Measurements from ENCODE around the gene ENTPD6.
"Not testable (repeated sequence)": the region's sequence is repeated elsewhere in the genome, so short reads cannot be mapped to it uniquely, and the experiment has no call there.

ENTPD6 gene

DNA sequence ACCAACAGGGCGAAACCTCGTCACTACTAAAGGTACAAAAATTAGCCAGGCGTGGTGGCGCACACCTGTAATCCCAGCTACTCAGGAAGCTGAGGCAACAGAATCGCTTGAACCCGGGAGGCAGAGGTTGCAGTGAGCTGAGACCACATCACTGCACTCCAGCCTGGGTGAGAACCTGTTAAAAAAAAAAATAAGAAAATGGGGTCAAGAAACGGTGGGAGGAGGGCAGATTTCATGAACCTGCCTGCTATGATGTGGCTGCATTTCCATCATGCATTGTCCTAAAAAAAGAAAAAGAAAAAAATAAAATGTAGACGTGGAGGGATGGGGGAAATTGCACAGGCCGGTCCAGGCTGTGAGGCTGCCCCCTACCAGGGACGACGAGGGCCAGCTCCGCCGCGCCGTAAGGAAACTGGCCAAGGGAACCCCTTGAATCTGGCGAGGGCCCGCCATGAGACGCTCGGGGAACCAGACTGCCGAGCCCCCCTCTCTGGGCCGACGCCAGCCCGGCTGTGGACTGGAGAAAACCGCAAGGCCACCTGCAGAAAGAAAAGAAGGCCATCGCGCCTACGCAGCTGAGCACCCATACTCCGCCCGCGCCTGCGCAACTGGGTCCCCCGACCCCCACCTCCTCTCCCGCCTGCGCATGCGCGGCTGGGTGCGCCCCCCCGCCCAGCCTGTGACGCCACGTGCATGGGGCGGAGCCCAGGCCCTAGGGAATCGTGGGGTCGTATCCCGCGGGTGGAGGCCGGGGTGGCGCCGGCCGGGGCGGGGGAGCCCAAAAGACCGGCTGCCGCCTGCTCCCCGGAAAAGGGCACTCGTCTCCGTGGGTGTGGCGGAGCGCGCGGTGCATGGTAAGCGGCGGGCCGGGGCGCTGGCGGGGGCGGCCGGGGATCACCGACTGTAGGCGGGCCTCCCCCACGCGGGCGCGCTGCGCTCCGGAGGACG is at the start of gene ENTPD6:
ENTPD6 (plus strand) TSS at position 699 of the 948 bp plus-strand sequence. CDS start 10,825 bp downstream, outside the sequence.
- DNase-seq, result peak; percentile 67 to 77

DNA sequence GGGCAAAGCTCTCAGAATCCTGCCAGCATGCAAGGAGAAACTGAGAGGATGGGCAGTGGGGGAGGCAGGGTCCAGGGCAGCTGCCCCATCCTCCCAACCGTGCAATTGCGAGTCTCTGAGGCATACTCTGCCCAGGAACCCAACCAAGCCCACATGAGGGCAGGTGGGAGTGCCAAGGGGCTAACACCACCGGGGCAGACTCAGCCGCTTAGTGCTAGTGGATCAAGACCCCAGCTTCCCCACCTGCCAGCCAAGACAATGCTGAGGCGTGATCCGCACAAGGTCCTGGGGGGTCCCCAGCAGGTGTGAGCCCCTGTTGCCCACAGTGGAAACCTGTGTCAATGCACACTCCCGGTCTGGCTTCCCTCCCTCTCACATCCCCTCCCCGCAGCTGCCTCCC is 48.5 kb upstream of the ENTPD6 start:
- DNase-seq, result no peak

DNA sequence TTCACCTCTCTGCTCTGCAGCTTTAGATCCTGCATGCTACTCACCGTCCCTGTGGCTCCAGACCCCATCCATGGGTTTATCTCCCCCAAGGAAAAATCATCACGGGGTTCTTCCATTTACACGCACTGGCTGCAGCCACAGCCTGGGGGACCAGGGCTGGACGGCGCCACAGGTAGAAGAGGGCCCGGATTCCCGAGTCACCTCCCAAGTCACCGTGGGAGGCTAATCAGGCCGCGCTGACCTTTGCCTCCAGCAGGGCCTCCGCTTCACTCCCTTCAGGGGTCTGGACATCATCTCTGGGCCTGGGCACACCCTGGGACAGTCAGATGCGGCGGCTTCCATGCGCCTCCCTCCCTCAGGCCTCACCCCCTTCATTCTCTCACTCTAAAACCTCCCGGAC is 47.8 kb upstream of the ENTPD6 start:
- DNase-seq, result no peak

DNA sequence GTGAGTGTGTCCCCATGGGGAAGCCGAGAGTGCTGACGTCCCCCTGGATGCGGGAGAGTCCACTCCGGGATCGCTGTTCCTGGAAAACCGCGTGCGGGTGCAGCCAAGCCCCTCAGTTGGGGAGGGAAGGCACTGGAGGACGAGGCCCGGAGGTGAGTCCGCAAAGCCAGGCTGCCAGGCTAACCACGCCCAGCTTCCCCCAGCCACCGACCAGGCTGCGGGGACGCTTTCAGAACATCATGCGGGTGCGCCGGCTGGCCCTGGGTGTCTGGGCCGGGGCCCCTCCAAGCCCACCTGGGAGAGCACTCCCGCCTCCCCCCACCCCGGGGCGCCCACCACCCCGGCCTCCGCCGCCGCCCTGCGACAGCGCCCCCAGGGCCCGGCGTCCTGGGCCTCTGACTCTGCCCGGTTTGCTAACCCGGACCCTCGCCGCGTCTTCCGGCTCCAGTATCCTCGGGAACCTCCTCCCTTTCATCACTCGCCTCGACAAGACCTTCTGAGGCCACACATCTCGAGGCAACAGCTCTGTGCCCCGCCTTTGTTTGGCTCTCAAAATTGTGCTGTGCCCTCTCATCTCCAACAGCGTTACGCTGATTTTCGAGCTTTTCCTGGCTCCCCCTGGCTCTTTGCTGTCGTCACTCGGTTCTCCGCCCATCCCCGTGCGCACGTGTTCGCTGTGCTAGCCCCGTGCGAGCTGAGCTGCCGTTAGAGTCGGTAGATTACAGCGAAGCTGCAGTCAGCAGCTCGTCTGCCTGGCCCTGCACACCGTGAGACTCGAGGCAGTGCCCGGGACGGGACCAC is 47.1 kb upstream of the ENTPD6 start:
- no peak for DNase-seq

DNA sequence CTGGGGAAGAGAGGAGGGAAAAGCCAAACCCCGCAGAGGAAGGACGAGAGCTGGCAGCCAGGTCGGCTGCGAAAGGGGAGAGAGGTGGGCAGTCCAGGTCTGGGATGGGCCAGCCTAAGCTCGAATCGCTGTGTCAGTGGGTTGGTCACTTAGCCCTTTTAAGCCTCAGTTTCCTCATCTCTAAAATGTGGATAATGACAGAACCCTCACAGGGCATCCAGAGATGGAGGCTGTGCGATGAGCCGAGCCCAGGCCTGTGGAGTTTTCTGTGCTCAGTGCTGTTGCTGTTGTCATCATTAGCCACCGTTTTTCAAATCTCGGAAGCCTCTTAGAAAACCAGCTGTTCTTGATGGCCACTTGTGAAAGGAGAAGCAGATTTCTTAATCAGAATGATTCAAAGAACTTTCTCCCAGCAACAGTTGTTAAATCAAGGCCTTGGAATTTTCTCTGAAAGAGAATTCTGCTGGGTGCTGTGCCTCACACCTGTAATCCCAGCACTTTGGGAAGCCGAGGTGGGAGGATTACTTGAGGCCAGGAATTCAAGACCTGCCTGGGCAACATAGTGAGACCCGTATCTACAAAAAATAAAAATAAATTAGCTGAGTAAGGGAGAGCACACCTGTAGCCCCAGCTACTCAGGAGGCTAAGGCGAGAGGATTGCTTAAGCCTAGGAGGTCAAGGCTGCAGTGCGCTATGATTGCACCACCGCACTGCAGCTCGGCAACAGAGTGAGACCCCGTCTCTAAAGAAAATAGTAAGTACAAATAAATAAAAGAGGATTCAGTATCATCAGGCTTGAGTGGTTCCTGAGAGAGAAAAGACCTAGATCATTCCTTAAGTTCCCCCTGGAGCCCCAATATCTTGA is 46.3 kb upstream of the ENTPD6 start:
- DNase-seq, result no peak

DNA sequence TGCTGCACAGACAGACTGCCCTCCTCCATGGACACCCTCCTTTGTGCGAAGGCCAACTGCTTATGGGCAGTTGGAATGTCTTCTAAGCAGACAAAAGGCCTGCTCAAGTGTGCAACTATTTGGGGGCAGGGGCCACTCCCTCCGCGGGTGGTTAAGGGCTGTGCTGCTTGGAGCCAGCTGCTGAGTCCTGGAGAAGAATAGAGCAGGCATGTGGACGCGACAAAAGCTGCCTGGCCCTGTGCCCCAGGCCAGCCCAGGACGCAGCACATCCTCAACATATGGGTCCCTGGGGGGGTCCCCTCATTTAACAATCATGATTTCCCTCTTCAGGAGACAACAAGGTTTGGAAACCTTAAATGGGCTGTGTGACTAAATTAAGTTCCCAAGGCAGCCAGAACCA is 45.5 kb upstream of the ENTPD6 start:
- DNase-seq, result no peak

DNA sequence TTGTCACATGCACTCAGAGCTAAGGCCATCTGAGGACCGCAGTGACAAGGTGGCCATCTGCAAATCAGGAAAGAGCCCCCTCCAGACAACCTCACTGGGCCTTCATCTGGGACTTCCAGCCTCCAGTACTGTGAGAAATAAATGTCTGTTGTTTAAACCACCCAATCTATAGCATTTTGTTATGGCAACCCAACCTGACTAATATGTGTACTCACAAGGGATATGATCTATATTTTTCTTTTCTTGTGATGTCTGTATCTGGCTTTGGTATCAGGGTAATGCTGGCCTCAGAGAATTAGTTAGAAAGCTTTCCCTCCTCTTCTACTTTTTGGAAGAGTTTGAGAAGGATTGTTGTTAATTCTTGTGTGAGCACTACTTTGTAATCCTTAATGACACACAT is 37.5 kb upstream of the ENTPD6 start:
- DNase-seq, result no peak

DNA sequence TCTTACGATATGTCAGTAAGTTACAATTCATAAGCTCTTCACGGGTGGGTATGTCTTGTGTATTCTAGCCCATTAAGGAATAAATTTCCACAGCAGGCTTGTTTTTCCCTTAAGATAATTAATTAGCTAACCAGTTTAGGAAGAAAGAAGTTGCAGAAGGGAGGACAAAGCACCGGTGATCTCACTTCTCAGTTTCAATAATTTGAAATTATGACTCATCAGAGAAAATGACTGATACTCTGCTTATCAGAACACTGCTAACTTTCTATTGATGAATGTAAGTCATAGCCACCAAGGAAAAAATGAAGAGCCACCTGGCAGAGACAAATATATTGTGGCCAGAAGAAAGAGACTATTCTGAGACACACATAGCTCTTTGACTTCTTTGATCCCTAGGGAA is 35.0 kb upstream of the ENTPD6 start:
- no peak for DNase-seq

DNA sequence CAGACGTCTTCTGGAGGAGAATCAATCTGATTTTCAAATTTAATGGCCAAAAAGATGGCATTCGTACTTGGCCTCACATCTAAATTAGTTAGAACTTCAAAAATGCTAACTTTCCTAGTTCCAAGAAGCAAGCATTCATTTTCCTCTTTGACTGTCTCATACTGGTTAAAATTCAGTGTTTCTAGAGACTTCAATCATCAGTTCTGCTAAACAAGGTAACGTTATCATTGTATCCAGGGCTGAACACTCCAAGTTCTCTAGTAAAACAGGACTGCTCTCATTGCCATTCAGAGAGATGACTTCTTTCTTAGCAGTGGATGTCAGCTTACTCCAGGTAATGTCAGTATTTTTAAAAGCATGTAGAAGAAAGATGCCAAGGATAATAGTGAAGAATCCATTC is 34.6 kb upstream of the ENTPD6 start:
- no peak for DNase-seq

DNA sequence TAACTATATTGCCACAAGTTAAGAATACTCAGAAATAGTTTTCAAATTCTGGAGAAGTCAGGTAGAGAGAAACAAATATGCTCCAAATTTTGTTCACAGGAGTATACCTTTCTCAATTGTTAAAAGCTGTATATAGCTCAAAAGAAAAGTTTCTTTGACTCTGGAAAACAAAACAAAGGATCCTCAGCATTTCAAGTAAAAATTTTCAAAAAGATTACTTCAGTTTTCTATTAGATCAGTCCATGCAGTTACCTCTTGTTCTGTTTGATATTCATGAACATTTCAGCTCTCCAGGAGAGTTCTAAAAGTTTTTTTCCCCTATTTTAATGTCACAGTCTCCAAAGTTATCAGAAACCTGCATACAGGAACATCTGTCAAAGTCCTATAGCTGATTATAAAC is 30.4 kb upstream of the ENTPD6 start:
- no peak for DNase-seq

DNA sequence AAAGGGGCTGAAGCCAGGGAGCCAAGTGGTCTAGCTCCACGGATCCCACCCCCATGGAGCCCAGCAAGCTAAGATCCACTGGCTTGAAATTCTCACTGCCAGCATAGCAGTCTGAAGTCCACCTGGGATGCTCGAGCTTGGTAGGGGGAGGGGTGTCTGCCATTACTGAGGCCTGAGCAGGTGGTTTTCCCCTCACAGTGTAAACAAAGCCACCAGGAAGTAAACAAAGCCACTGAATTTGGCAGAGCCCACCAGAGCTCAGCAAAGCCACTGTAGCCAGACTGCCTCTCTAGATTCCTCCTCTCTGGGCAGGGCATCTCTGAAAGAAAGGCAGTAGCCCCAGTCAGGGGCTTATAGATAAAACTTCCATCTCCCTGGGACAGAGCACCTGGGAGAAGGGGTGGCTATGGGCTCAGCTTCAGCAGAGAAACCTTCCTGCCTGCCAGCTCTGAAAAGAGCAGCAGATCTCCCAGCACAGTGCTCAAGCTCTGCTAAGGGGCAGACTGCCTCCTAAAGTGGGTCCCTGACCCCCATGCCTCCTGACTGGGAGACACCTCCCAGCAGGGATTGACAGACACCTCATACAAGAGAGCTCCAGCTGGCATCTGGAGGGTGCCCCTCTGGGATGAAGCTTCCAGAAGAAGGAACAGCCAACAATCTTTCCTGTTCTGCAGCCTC is 29.3 kb upstream of the ENTPD6 start:
- DNase-seq, result not testable (repeated sequence)

DNA sequence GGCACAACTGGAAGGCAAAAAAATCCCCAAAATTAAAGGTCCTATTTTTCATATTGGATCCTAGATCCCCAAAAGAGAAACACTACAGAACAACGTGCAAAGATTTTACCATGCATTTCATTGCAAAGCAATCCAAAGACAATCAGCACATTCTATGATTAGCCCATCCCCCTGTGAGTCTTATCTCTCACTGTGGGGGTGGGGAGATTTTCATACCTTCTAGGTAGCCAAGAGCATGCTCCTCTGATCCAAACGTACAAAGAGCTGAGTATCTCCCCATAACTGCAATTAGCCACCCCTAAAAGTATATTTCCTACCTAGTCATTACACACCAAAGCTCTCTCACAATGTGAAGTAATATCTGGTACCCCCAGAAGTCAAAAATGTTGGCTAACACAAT is 22.2 kb upstream of the ENTPD6 start:
- DNase-seq, result no peak

DNA sequence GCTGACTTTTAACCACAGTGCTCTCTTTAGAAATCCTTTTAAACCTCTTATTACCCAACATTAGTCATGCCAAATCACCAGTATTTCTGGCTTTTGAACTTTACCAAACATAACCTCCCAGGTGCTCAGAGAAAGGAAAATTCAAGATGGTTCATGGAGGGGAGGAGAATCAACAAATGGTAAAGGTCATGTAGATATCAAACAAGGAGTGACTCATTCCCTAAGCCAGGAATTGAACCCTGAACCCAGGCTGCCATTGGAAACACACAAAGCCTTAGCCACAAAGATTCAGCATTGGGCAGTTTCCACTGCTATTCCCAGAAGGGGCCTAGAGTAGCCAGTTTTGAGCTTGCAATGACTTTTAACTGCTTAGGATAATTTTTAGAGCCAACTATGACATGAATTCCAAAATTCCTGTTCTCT is 21.6 kb upstream of the ENTPD6 start:
- no peak for DNase-seq

DNA sequence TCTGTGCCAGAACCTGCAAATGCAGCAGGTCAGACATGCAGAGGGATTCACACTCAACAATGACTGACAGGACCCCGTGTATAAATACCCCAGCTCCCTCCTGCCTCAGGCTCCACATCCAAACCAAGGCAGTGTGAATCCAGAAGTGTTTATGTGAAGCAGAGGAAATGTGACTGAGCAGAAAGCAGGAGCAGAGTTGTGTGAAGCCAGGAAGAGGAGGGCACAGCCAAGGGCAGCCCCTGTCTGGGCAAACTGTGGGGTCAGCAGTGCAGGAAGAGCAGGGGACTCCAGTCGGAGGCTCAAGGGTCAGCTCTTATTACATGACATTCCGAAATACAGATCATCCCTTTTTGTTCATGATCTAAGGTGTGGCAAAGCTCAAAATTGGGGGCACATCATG is 19.3 kb upstream of the ENTPD6 start:
- no peak for DNase-seq

DNA sequence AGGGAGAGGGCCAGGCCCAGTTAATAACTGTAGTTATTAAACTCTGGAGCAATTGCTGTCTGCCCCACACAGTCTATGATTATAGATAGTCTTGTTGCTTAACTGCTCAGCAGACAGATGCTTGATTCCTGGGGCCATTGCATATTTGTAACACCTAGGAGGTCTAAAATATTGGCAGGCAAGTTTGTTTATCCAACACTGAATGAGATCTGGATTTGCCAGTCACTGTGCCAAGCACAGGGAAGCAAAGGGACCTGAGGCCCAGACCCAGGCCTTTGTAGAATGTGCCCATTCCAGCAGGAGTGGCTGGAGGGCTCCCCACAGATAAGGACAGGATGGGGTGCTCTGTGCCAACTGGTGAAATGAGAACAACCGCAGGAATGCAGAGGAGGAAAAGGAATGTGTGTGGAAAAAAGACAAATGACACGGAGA is 17.6 kb upstream of the ENTPD6 start:
- DNase-seq, result no peak

DNA sequence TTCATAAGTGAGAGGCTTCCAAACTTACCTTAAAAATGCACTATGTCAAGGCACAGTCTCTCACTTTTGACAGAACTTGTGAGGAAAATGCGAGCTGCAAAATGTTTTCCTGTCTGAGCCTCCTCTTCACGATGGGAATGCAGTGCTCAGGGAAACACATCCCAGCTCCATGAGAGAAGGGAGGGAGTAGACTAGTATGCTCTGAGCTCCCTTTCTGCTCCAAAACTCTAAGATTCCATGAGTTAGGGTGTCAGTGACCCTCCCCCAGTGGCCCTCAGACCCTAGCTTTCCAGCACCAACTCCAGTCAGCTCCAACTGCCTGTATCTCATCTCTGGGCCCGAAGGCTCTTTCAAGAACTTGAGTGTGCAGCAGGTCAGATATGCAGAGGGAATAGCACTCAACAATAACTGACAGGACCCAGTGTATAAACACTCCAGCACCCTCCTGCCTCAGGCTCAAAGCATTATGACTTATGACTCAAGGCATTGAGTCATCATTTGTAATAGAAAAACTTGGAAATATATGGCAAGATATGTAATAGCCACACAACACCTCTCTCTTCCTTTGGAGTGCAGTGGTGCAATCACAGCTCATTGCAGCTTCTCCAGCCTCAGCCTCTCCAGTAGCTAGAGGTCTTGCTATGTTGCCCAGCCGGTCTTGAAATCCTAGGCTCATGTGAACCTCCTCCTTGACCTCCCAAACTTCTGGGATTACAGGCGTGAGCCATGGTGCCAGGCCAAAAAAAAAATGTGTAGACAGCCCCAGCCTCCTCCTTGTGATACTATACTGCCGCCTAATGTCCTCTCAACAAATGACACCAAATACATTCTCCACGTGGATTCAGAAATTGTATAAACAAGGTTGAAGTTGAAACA is 16.7 kb upstream of the ENTPD6 start:
- peak; percentile 35 to 44 for DNase-seq

DNA sequence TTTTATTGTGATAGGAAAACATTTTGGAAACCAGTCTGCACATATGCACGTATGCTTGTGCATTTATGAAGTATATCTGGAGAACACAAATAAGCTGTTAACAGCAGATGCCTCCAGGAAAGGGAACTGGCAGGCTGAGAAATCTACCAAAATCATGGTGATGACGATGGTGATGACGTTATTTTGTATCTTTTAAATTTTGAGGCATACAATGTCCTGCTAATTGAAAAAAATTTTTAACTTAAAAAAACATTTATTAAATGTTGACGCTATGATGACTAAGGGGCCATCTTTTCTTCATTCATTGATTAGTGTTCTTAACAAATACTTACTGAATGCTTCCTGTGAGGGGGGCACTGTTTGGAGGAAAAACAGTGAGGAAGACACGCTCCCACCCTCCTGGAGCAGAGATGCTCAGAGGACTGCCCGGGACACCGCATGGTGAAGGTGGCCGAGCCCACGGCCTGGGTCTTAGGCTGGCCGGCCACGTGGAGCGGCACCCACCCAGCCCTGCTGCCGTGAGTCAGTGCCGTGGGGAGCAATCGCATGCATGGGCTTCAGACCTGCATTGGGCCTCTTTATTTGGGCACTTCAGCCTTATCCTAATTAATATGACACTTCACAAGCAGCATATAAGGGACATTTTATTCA is 15.9 kb upstream of the ENTPD6 start:
- DNase-seq, result no peak

DNA sequence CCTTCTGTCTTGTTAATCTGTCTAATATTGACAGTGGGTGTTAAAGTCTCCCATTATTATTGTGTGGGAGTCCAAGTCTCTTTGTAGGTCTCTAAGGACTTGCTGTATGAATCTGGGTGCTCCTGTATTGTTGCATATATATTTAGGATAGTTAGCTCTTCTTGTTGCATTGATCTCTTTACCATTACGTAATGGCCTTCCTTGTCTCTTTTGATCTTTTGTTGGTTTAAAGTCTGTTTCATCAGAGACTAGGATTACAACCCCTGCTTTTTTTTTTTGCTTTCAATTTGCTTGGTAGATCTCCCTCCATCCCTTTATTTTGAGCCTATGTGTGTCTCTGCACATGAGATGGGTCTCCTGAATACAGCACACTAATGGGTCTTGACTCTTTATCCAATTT is 11.1 kb upstream of the ENTPD6 start:
- not testable (repeated sequence) for DNase-seq

DNA sequence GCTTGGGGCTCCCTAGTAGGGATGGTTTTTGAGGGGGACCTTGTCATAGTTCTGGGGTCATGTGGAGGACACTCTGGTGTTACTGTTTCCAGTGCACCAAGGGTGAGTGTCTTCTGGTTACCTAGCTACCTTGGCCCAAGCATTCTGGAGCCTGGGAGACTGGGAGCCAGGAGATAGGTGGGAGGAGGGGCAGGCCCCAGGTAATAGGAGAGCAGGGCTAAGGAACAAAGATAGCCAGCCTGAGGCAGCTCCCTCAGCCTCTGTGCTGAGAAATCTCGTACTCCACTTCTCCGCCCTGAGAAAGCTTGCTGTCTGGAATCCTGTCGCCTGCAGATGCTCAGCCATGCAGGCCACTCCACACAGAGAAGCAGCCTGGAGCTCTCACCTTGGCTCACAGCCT is 8.3 kb upstream of the ENTPD6 start:
- DNase-seq, result no peak

DNA sequence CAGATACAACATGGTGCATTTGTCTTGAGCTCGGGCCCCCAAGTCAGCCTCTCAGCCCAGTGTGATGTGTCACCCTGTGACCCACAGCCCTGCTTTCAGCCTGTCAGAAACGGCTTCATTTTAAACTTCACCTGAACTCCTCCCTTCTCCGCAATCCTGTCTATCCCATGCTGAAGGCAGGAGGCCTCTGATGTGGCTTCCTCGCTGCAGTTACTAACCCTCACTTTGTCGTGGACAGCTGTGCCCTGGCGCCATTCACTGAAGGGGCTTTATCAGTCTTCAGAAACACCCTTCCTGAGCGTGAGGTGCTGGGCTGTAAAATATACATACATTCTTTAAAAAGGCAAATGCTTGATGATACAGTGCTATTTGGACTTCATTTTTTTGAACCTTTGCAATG is 7.9 kb upstream of the ENTPD6 start:
- no peak for DNase-seq

DNA sequence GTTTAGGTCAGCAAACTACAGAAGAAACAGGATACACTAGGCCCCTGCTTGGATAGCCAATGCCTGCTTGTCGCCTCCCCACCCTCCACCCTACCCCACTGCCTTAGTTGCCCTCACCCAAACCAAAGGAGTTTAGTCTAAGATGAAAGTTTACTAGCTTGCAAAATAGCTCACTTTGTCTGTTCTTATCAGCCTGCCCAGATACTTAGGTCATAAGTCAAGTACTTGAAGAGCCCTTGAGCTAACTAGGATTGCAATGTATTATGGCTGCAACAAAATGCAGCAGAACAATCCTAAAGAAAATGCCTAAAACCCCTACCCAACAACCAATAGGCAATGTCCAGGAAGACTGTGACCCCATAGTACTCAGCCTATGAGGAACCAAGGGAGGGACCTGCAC is 7.3 kb upstream of the ENTPD6 start:
- DNase-seq, result no peak

Measured in AML-193 (cell line).